ENCODE results near the gene LMO1. TPM values are rescaled to one million over a fixed set of nuclear protein-coding genes. Genes with fewer than 3 reads are reported as not detected.
A peak's percentile ranks its signal among the peaks of the same experiment; 100 is the strongest.

The LMO1 gene
- total RNA-seq, 1 donor from 2014 or later: not detected

GRCh38 chr11:8205566-8205965, 58.1 kb downstream of the LMO1 start:
- DNase-seq (ENCODE audit: low spot score): no peak

- no peak for DNase-seq (ENCODE audit: low spot score)
Observed at GRCh38 chr11:8204596-8204995, 59.1 kb downstream of the LMO1 start.

GRCh38 chr11:8204025-8204424, 59.7 kb downstream of the LMO1 start:
- no peak for DNase-seq (ENCODE audit: low spot score)

GRCh38 chr11:8203414-8203715, 60.3 kb downstream of the LMO1 start:
- no peak for DNase-seq (ENCODE audit: low spot score)

GRCh38 chr11:8202516-8203413, 60.9 kb downstream of the LMO1 start:
- no peak for DNase-seq (ENCODE audit: low spot score)

GRCh38 chr11:8201644-8202365, 61.9 kb downstream of the LMO1 start:
- DNase-seq (ENCODE audit: low spot score): no peak

- no peak for DNase-seq (ENCODE audit: low spot score)
Observed at GRCh38 chr11:8199676-8200075, 64.0 kb downstream of the LMO1 start.

- DNase-seq (ENCODE audit: low spot score): no peak
Observed at GRCh38 chr11:8196749-8197148, 66.9 kb downstream of the LMO1 start.

GRCh38 chr11:8194956-8195355, 68.7 kb downstream of the LMO1 start:
- DNase-seq (ENCODE audit: low spot score): no peak

GRCh38 chr11:8192896-8193209, 70.8 kb downstream of the LMO1 start:
- no peak for DNase-seq (ENCODE audit: low spot score)

GRCh38 chr11:8192016-8192895, 71.4 kb downstream of the LMO1 start:
- peak; percentile 74 for DNase-seq (ENCODE audit: low spot score)

GRCh38 chr11:8190431-8190830, 73.2 kb downstream of the LMO1 start:
- no peak for DNase-seq (ENCODE audit: low spot score)

- no peak for DNase-seq (ENCODE audit: low spot score)
Observed at GRCh38 chr11:8186429-8186828, 77.2 kb downstream of the LMO1 start.

- no peak for DNase-seq (ENCODE audit: low spot score)
Observed at GRCh38 chr11:8183111-8183510, 80.6 kb downstream of the LMO1 start.

GRCh38 chr11:8180469-8180868, 83.2 kb downstream of the LMO1 start:
- DNase-seq (ENCODE audit: low spot score): no peak

GRCh38 chr11:8178297-8178696, 85.4 kb downstream of the LMO1 start:
- no peak for DNase-seq (ENCODE audit: low spot score)

GRCh38 chr11:8177136-8177535, 86.5 kb downstream of the LMO1 start:
- no peak for DNase-seq (ENCODE audit: low spot score)

Other genes with a start within 250 kb of the LMO1 start
- gene TUB, start 182.7 kb downstream of the LMO1 start, total RNA-seq: 10.6 TPM
- 60.8 TPM for gene RIC3, start 94.9 kb downstream of the LMO1 start, total RNA-seq

All from ureter (tissue), 1 donor.